Kidney (tissue), 14 donors: ENCODE results near the gene DLGAP1. TPM values are rescaled to one million over a fixed set of nuclear protein-coding genes. Genes with fewer than 3 reads are reported as not detected.

Source experiments
- DNase-seq, 5 donors: peaks; one replicate each; pipeline ENCODE4 v3.0.0-alpha.2; 2013 to 2020
- FAIRE-seq: peaks from 2 replicates; lab custom pipeline; 2012; peaks lifted over from hg19 to GRCh38; lab: Jason Lieb, UNC
- H3K27ac ChIP-seq, 2 donors: one replicate each; pipeline ENCODE4 v1.7.0; 2013; ENCODE audit warnings: low read depth in 2 of 2, low read length in 2 of 2, inconsistent platforms in 1 of 2
- H3K27me3 ChIP-seq: one replicate; pipeline ENCODE4 v1.7.1; 2013; ENCODE audit warnings: low read length, inconsistent platforms; ENCODE audit not compliant: control insufficient read depth, insufficient read depth
- H3K36me3 ChIP-seq, 3 donors: one replicate each; pipeline versions ENCODE4 v1.7.0 to v1.7.1; 2013; ENCODE audit warnings: low read length in 3 of 3, control low read depth in 1 of 3, inconsistent platforms in 1 of 3; ENCODE audit not compliant: insufficient read depth in 3 of 3, control insufficient read depth in 2 of 3
- H3K4me1 ChIP-seq, 3 donors: one replicate each; pipeline versions ENCODE4 v1.7.0 to v1.7.1; 2013; ENCODE audit warnings: low read length in 3 of 3, inconsistent platforms in 1 of 3, low read depth in 1 of 3; ENCODE audit not compliant: control insufficient read depth in 2 of 3, insufficient read depth in 2 of 3
- H3K4me3 ChIP-seq, 3 donors: one replicate each; pipeline versions ENCODE4 v1.7.0 to v1.8.1; 2013; ENCODE audit warnings: low read length in 3 of 3, control low read depth in 1 of 3, inconsistent platforms in 1 of 3
- H3K9ac ChIP-seq, 3 donors: one replicate each; pipeline versions ENCODE4 v1.7.0 to v1.7.1; 2013; ENCODE audit warnings: low read length in 3 of 3, control low read depth in 1 of 3, inconsistent platforms in 1 of 3
- H3K9me3 ChIP-seq, 3 donors: one replicate each; pipeline versions ENCODE4 v1.7.0 to v1.7.1; 2013; ENCODE audit warnings: low read length in 3 of 3, control low read depth in 1 of 3, inconsistent platforms in 1 of 3; ENCODE audit not compliant: control insufficient read depth in 2 of 3, insufficient read depth in 1 of 3
- CTCF ChIP-seq: IDR thresholded peaks from 3 replicates; pipeline ENCODE4 v1.5.1; 2012; ENCODE audit warnings: mild to moderate bottlenecking, moderate library complexity, borderline replicate concordance; ENCODE audit not compliant: insufficient read depth; ENCODE audit errors: extremely low read depth
- intact Hi-C: fragments of 100-400 bp; cut with DNase I; formaldehyde crosslinking; loops from one replicate; pipeline ENCODE4 v1.11.1; 2022
- polyA plus RNA-seq: library from polyadenylated mRNA; stranded (reverse); fragments of 350-450 nt; fragmentation: Illumina TruSeq; extraction: RNeasy Lipid Tissue Mini Kit (QIAGEN cat#74804); gene quantifications from one replicate; pipeline ENCODE4 v1.2.3, GENCODE V29; 2014; ENCODE audit warnings: low read depth, low replicate concordance; ENCODE audit not compliant: insufficient read depth
- total RNA-seq: library from RNA; stranded (reverse); fragmentation: NEBNext Ultra II Directional; extraction: Animal tissue kit (Norgen Biotek cat#: 25700); gene quantifications from one replicate; pipeline ENCODE4 v1.2.1, GENCODE V29; 2021
- donor health status: control.
- donor health status: control.
- donor health status: control.
- donor health status: control.
- donor health status: control.
- donor health status: DM: yes; HTN: yes; CAD: no.
- donor health status: Normal renal cell carcinoma (clear cell type).

Gene DLGAP1
- total and polyA plus RNA-seq, 2 donors from 2014 or later = 1.2 to 32.8 TPM

GRCh38 chr18:3471141-3471648, 983.9 kb downstream of the DLGAP1 start:
- H3K9ac ChIP-seq = no peak overlapping the region
- no peak overlapping the region for H3K27ac ChIP-seq
- TF ChIP-seq CTCF = no peak
- no peak overlapping the region for H3K4me3 ChIP-seq
- no peaks in the 10 kb centered on the region for H3K36me3 ChIP-seq
- FAIRE-seq (no peak), DNase-seq (no peak)
- H3K27me3 ChIP-seq = no peaks in the 10 kb centered on the region
- intact Hi-C loops = no loop called here
- peaks cover 0 to 8% (median 0%) of the 10 kb centered on the region in 3 donors for H3K4me1 ChIP-seq
- no peaks in the 10 kb centered on the region for H3K9me3 ChIP-seq

- FAIRE-seq (no peak), DNase-seq (no peak)
- no peaks in the 10 kb centered on the region for H3K9me3 ChIP-seq
- H3K27ac ChIP-seq = no peak overlapping the region
- peaks cover 0 to 8% (median 0%) of the 10 kb centered on the region in 3 donors for H3K4me1 ChIP-seq
- TF ChIP-seq CTCF = no peak
- H3K27me3 ChIP-seq = no peaks in the 10 kb centered on the region
- intact Hi-C loops = no loop called here
- H3K36me3 ChIP-seq = no peaks in the 10 kb centered on the region
- no peak overlapping the region for H3K9ac ChIP-seq
- H3K4me3 ChIP-seq = no peak overlapping the region
These were observed 986.3 kb downstream of the DLGAP1 start for GRCh38 chr18:3468833-3469232.

GRCh38 chr18:3468066-3468705, 986.9 kb downstream of the DLGAP1 start:
- FAIRE-seq = no peak
- DNase-seq = no peak
- no peaks in the 10 kb centered on the region for H3K36me3 ChIP-seq
- no peak overlapping the region for H3K4me3 ChIP-seq
- H3K27ac ChIP-seq = no peak overlapping the region
- peaks cover 0 to 8% (median 0%) of the 10 kb centered on the region in 3 donors for H3K4me1 ChIP-seq
- intact Hi-C loops = no loop called here
- no peaks in the 10 kb centered on the region for H3K9me3 ChIP-seq
- H3K9ac ChIP-seq = no peak overlapping the region
- no peaks in the 10 kb centered on the region for H3K27me3 ChIP-seq
- TF ChIP-seq CTCF = no peak

GRCh38 chr18:3466872-3467271, 988.2 kb downstream of the DLGAP1 start:
- DNase-seq = no peak

More at GRCh38 chr18:3466872-3467271, 988.2 kb downstream of the DLGAP1 start:
- intact Hi-C loops = no loop called here
- TF ChIP-seq CTCF = no peak
- no peaks in the 10 kb centered on the region for H3K9me3 ChIP-seq
- peaks cover 0 to 8% (median 0%) of the 10 kb centered on the region in 3 donors for H3K4me1 ChIP-seq
- FAIRE-seq = no peak
- no peak overlapping the region for H3K4me3 ChIP-seq
- no peak overlapping the region for H3K9ac ChIP-seq
- no peaks in the 10 kb centered on the region for H3K27me3 ChIP-seq
- H3K27ac ChIP-seq = no peak overlapping the region
- H3K36me3 ChIP-seq = no peaks in the 10 kb centered on the region
